ENCODE measurements around the gene EDEM1. TPM values are rescaled to one million over a fixed set of nuclear protein-coding genes. Genes with fewer than 3 reads are reported as not detected.

The EDEM1 gene
- total and polyA plus RNA-seq, 9 donors = 11.5 to 43.4 (median 27.2) TPM

GRCh38 chr3:5194801-5195509, 7.4 kb downstream of the EDEM1 start:
- Histone ChIP-seq H3K4me3 (no peak overlapping the region), H3K27me3 (no peaks in the 10 kb centered on the region), H3K27ac (no peak overlapping the region), H3K36me3 (no peaks in the 10 kb centered on the region), H3K4me1 (ENCODE audit: insufficient read depth) (peaks cover 3% of the 10 kb centered on the region), H3K9me3 (no peaks in the 10 kb centered on the region)
- no peak for DNase-seq
- 63 to 69% (median 63%) methylated on average over 2 of the region's 2 CpGs for WGBS, 3 donors
- intact Hi-C loops (cut with DNase I) = no loop called here
- TF ChIP-seq CTCF (IDR thresholded peaks at IDR 0.05) (no peak), POLR2A (IDR thresholded peaks at IDR 0.05) (no peak), EP300 (IDR thresholded peaks at IDR 0.05) (no peak)

- DNase-seq = no peak
- Histone ChIP-seq H3K36me3 (no peaks in the 10 kb centered on the region), H3K27ac (no peak overlapping the region), H3K4me3 (no peak overlapping the region), H3K27me3 (no peaks in the 10 kb centered on the region), H3K4me1 (ENCODE audit: insufficient read depth) (no peaks in the 10 kb centered on the region), H3K9me3 (no peaks in the 10 kb centered on the region)
- no peak for TF ChIP-seq EP300 (IDR thresholded peaks at IDR 0.05)
- intact Hi-C loops (cut with DNase I) = no loop called here
- 65 to 75% (median 69%) methylated on average over 2 of the region's 2 CpGs for WGBS, 3 donors
Measured at GRCh38 chr3:5195605-5196004, 8.1 kb downstream of the EDEM1 start.

GRCh38 chr3:5197022-5197421, 9.5 kb downstream of the EDEM1 start:
- Histone ChIP-seq H3K9me3 (no peaks in the 10 kb centered on the region), H3K27me3 (no peaks in the 10 kb centered on the region), H3K27ac (no peak overlapping the region), H3K36me3 (no peaks in the 10 kb centered on the region), H3K4me3 (no peak overlapping the region), H3K4me1 (ENCODE audit: insufficient read depth) (no peaks in the 10 kb centered on the region)
- 81 to 87% (median 85%) methylated on average over 4 of the region's 4 CpGs for WGBS, 3 donors
- no peak for DNase-seq
- intact Hi-C loops (cut with DNase I) = no loop called here
- TF ChIP-seq CTCF (IDR thresholded peaks at IDR 0.05) (no peak), EP300 (IDR thresholded peaks at IDR 0.05) (no peak), POLR2A (IDR thresholded peaks at IDR 0.05) (no peak)

- no peaks in the 10 kb centered on the region for H3K4me1 ChIP-seq (ENCODE audit: insufficient read depth)
- H3K27ac ChIP-seq = no peak overlapping the region
- intact Hi-C loops (cut with DNase I) = no loop called here
- H3K36me3 ChIP-seq = no peaks in the 10 kb centered on the region
- no peak for TF ChIP-seq CTCF (IDR thresholded peaks at IDR 0.05)
- TF ChIP-seq POLR2A (IDR thresholded peaks at IDR 0.05) = no peak
- no peak for TF ChIP-seq EP300 (IDR thresholded peaks at IDR 0.05)
- WGBS, 3 donors = 91 to 93% (median 93%) methylated on average over 8 of the region's 8 CpGs
- no peak for DNase-seq
- no peaks in the 10 kb centered on the region for H3K27me3 ChIP-seq
- no peak overlapping the region for H3K4me3 ChIP-seq
- no peaks in the 10 kb centered on the region for H3K9me3 ChIP-seq
Measured at GRCh38 chr3:5197470-5198312, 10.2 kb downstream of the EDEM1 start.

GRCh38 chr3:5198313-5198677, 10.8 kb downstream of the EDEM1 start:
- no peaks in the 10 kb centered on the region for H3K27me3 ChIP-seq
- H3K4me1 ChIP-seq (ENCODE audit: insufficient read depth) = no peaks in the 10 kb centered on the region
- WGBS, 3 donors = 78 to 97% (median 93%) methylated on average over 4 of the region's 4 CpGs
- no peak overlapping the region for H3K4me3 ChIP-seq
- intact Hi-C loops (cut with DNase I) = no loop called here
- TF ChIP-seq EP300 (IDR thresholded peaks at IDR 0.05) (no peak), POLR2A (IDR thresholded peaks at IDR 0.05) (no peak), CTCF (IDR thresholded peaks at IDR 0.05) (no peak)
- H3K9me3 ChIP-seq = no peaks in the 10 kb centered on the region
- H3K27ac ChIP-seq = no peak overlapping the region
- no peaks in the 10 kb centered on the region for H3K36me3 ChIP-seq
- no peak for DNase-seq

Measured in ovary (tissue), 9 donors.